Coronary artery (tissue), 2 donors: Measurements from ENCODE around the gene NT5C1A.
A peak's percentile ranks its signal among the peaks of the same experiment; 100 is the strongest.

Experiments used
- DNase-seq: peaks from one replicate; pipeline ENCODE4 v3.0.0-alpha.2; 2017; ENCODE audit warnings: low spot score
- H3K27ac ChIP-seq, 2 donors: fragments of 200-600 bp; sonication (generic); one replicate each; pipeline ENCODE4 v1.5.1; 2016 to 2019
- H3K4me3 ChIP-seq: fragments of 200-600 bp; sonication (generic); 2 replicates; pipeline ENCODE4 v1.5.1; 2016; ENCODE audit warnings: mild to moderate bottlenecking, moderate library complexity
- CTCF ChIP-seq: fragments of 200-600 bp; sonication (generic); IDR thresholded peaks from one replicate; pipeline ENCODE4 v1.5.1; 2019; ENCODE audit warnings: antibody characterized with exemption

Gene NT5C1A

GRCh38 chr1:39626646-39627045, 45.3 kb downstream of the NT5C1A start:
- Histone ChIP-seq H3K4me3 (peak overlapping the region; percentile 17), H3K27ac (peak overlapping the region; percentile 88 to 90)
- no peak for TF ChIP-seq CTCF
- DNase-seq, result no peak

GRCh38 chr1:39625462-39626273, 46.2 kb downstream of the NT5C1A start:
- peak overlapping the region; percentile 88 to 90 for H3K27ac ChIP-seq
- DNase-seq, result peak; percentile 99
- peak overlapping the region; percentile 17 for H3K4me3 ChIP-seq
- no peak for TF ChIP-seq CTCF

GRCh38 chr1:39625009-39625408, 46.9 kb downstream of the NT5C1A start:
- peak overlapping the region; percentile 78 to 90 for H3K27ac ChIP-seq
- no peak for TF ChIP-seq CTCF
- DNase-seq, result no peak
- peak overlapping the region; percentile 6 for H3K4me3 ChIP-seq

- no peak for TF ChIP-seq CTCF
- H3K27ac ChIP-seq, result peak overlapping the region; percentile 78 to 90
- no peak overlapping the region for H3K4me3 ChIP-seq
- DNase-seq, result peak; percentile 88
These were observed 48.9 kb downstream of the NT5C1A start for GRCh38 chr1:39623053-39623452.

- Histone ChIP-seq H3K4me3 (no peak overlapping the region), H3K27ac (peak overlapping the region; percentile 78 to 90)
- no peak for TF ChIP-seq CTCF
- DNase-seq, result no peak
These were observed 49.5 kb downstream of the NT5C1A start for GRCh38 chr1:39622427-39622826.

GRCh38 chr1:39620659-39621165, 51.2 kb downstream of the NT5C1A start:
- Histone ChIP-seq H3K27ac (peak overlapping the region in 1 of 2 donors; percentile 11), H3K4me3 (no peak overlapping the region)
- no peak for DNase-seq
- no peak for TF ChIP-seq CTCF
